Cardiac fibroblast (primary cell): ENCODE data around the gene HMMR.

Source experiments
- DNase-seq, 2 donors: peaks; one replicate each; pipeline versions ENCODE4 v3.0.0 to v3.0.0-alpha.2; 2010; ENCODE audit warnings: low read depth in 2 of 2
- H3K4me3 ChIP-seq, 2 donors: replicated peaks in 1 of 2; 1 replicate in 1 of 2; 2 replicates in 1 of 2; pipeline ENCODE4 v1.5.1; 2011; ENCODE audit warnings: low read depth in 2 of 2, low read length in 2 of 2, mild to moderate bottlenecking in 2 of 2, moderate library complexity in 1 of 2
- CTCF ChIP-seq: IDR thresholded peaks from one replicate; pipeline ENCODE4 v1.5.1; 2011; ENCODE audit warnings: low read depth, mild to moderate bottlenecking, low read length, inconsistent platforms

Gene HMMR

GRCh38 chr5:163496286-163496685 lies 35.9 kb downstream of the HMMR start:
- no peak for TF ChIP-seq CTCF
- no peak overlapping the region for H3K4me3 ChIP-seq

GRCh38 chr5:163497315-163497714 lies 36.9 kb downstream of the HMMR start:
- TF ChIP-seq CTCF, result no peak
- no peak overlapping the region for H3K4me3 ChIP-seq
- DNase-seq, result no peak

More at GRCh38 chr5:163496286-163496685, 35.9 kb downstream of the HMMR start:
- peak; percentile 16 to 67 for DNase-seq

- DNase-seq, result peak; percentile 54 to 75
- H3K4me3 ChIP-seq, result no peak overlapping the region
- TF ChIP-seq CTCF, result no peak
These were observed 38.5 kb downstream of the HMMR start for GRCh38 chr5:163498886-163499285.

GRCh38 chr5:163502521-163502920 lies 42.1 kb downstream of the HMMR start:
- peak overlapping the region; percentile 68 to 69 for H3K4me3 ChIP-seq
- DNase-seq, result peak; percentile 12 to 29
- no peak for TF ChIP-seq CTCF

GRCh38 chr5:163503106-163504078 lies 43.0 kb downstream of the HMMR start:
- peak overlapping the region; percentile 68 to 69 for H3K4me3 ChIP-seq
- DNase-seq, result peak; percentile 75 to 90
- peak; percentile 37 for TF ChIP-seq CTCF

- DNase-seq, result peak; percentile 68 to 70
- peak overlapping the region; percentile 68 to 69 for H3K4me3 ChIP-seq
- no peak for TF ChIP-seq CTCF
These were observed 43.9 kb downstream of the HMMR start for GRCh38 chr5:163504079-163504931.
